Endothelial cell of umbilical vein (primary cell): Measurements from ENCODE around the gene ZNF316. TPM values are rescaled to one million over a fixed set of nuclear protein-coding genes. Genes with fewer than 3 reads are reported as not detected.

Source experiments
- BruUV-seq: library from RNA; stranded (reverse); fragments of 400-500 nt; replicated peaks from 2 replicates; lab custom pipeline; 2021; lab: Mats Ljungman, UMichigan
- CTCF ChIA-PET: fragments of 300-600, 350-600 bp; sonication (Branson Sonifier 250); formaldehyde crosslinking; loops from one replicate; lab custom pipeline; 2021; ENCODE audit warnings: antibody characterized with exemption, inconsistent platforms; lab: Charles Lee
- POLR2A ChIA-PET: fragments of 300-600, 350-600 bp; sonication (Branson Sonifier 250); formaldehyde crosslinking; loops from one replicate; lab custom pipeline; 2021; ENCODE audit warnings: antibody characterized with exemption, inconsistent platforms; lab: Charles Lee
- DNase-seq: peaks from one replicate; pipeline ENCODE4 v3.0.0-alpha.2; 2011; ENCODE audit warnings: low read depth, low spot score
- FAIRE-seq: peaks from 2 replicates; lab custom pipeline; 2011; peaks lifted over from hg19 to GRCh38; lab: Jason Lieb, UNC
- H2AFZ ChIP-seq: 2 replicates; pipeline ENCODE4 v1.6.0; 2012; ENCODE audit warnings: low read depth, low read length, control low read depth, inconsistent platforms
- H3K27ac ChIP-seq: 2 replicates; pipeline ENCODE4 v1.5.1; 2011; ENCODE audit warnings: low read depth, mild to moderate bottlenecking, control low read depth, low read length, moderate library complexity; ENCODE audit not compliant: insufficient read depth
- H3K27me3 ChIP-seq, 2 experiments: 2 replicates each; pipeline versions ENCODE4 v1.6.0 to v1.6.1; 2011; ENCODE audit warnings: low read length in 2 of 2, mixed read lengths in 1 of 2; ENCODE audit not compliant: control insufficient read depth in 2 of 2, insufficient read depth in 2 of 2
- H3K36me3 ChIP-seq, 2 experiments: 2 replicates in 1 of 2; 3 replicates in 1 of 2; pipeline ENCODE4 v1.5.1; 2011; ENCODE audit warnings: low read length in 2 of 2, mild to moderate bottlenecking in 1 of 2, moderate library complexity in 1 of 2; ENCODE audit not compliant: control insufficient read depth in 2 of 2, insufficient read depth in 2 of 2; ENCODE audit errors: extremely low read depth in 1 of 2
- H3K4me1 ChIP-seq: 3 replicates; pipeline ENCODE4 v1.5.1; 2011; ENCODE audit warnings: mild to moderate bottlenecking, low read length; ENCODE audit not compliant: control insufficient read depth, insufficient read depth; ENCODE audit errors: extremely low read depth
- H3K4me2 ChIP-seq: 2 replicates; pipeline ENCODE4 v1.6.1; 2011; ENCODE audit warnings: low read length, control low read depth, mixed read lengths; ENCODE audit not compliant: insufficient read depth
- H3K4me3 ChIP-seq, 3 experiments: fragments of 200-600 bp in 1 of 3; sonication (generic), shearing (Covaris generic) in 1 of 3; replicated peaks in 1 of 3; 2 replicates each; pipeline ENCODE4 v1.5.1; 2011 to 2016; ENCODE audit warnings: control low read depth in 3 of 3, low read length in 3 of 3, mild to moderate bottlenecking in 2 of 3, inconsistent platforms in 1 of 3, low read depth in 1 of 3, moderate library complexity in 1 of 3; ENCODE audit not compliant: insufficient read depth in 1 of 3
- H3K79me2 ChIP-seq: 2 replicates; pipeline ENCODE4 v1.6.0; 2012; ENCODE audit warnings: low read length, inconsistent platforms; ENCODE audit not compliant: control insufficient read depth, insufficient read depth
- H3K9ac ChIP-seq: replicated peaks from 2 replicates; pipeline ENCODE3; 2011; ENCODE audit warnings: low read length, control low read depth; ENCODE audit not compliant: insufficient read depth; ENCODE audit errors: extremely low read depth
- H3K9me1 ChIP-seq: replicated peaks from 3 replicates; pipeline ENCODE4 v1.6.0; 2011; ENCODE audit warnings: mild to moderate bottlenecking, low read length; ENCODE audit not compliant: control insufficient read depth, insufficient read depth; ENCODE audit errors: extremely low read depth
- H3K9me3 ChIP-seq: replicated peaks from 2 replicates; pipeline ENCODE4 v1.5.1; 2012; ENCODE audit warnings: low read length, inconsistent platforms; ENCODE audit not compliant: control insufficient read depth, insufficient read depth
- H4K20me1 ChIP-seq: replicated peaks from 2 replicates; pipeline ENCODE3; 2011; ENCODE audit warnings: mild to moderate bottlenecking, low read length; ENCODE audit not compliant: control insufficient read depth, insufficient read depth; ENCODE audit errors: extremely low read depth
- EZH2 ChIP-seq: IDR thresholded peaks from 2 replicates; pipeline ENCODE4 v1.6.1; 2012; ENCODE audit warnings: borderline replicate concordance, low read depth, mild to moderate bottlenecking, moderate library complexity, low read length, inconsistent platforms; ENCODE audit not compliant: severe bottlenecking
- FOS ChIP-seq: IDR thresholded peaks from 2 replicates; pipeline ENCODE4 v1.6.1; 2011; ENCODE audit warnings: mild to moderate bottlenecking, low read length, moderate library complexity, borderline replicate concordance; ENCODE audit not compliant: insufficient read depth
- GATA2 ChIP-seq: IDR thresholded peaks from 2 replicates; pipeline ENCODE4 v1.7.0; 2011; ENCODE audit warnings: low read depth, mild to moderate bottlenecking, moderate library complexity, mixed read lengths, low read length; ENCODE audit not compliant: insufficient read length, insufficient read depth
- JUN ChIP-seq: IDR thresholded peaks from 2 replicates; pipeline ENCODE4 v1.6.1; 2011; ENCODE audit warnings: borderline replicate concordance, low read depth; ENCODE audit not compliant: insufficient read length, insufficient read depth
- MYC ChIP-seq: IDR thresholded peaks from one replicate; pipeline ENCODE4 v1.6.1; 2011; ENCODE audit warnings: mild to moderate bottlenecking, low read depth, low read length
- POLR2A ChIP-seq: IDR thresholded peaks from 2 replicates; pipeline ENCODE4 v1.6.1; 2012; ENCODE audit warnings: low read depth, mild to moderate bottlenecking, control low read depth, low read length
- POLR2AphosphoS5 ChIP-seq: IDR thresholded peaks from 2 replicates; pipeline ENCODE4 v1.6.1; 2012; ENCODE audit warnings: low read depth, mild to moderate bottlenecking, control low read depth, low read length, moderate library complexity; ENCODE audit not compliant: insufficient read depth
- dilution Hi-C: fragments of 300-500 bp; cut with MboI; formaldehyde crosslinking; loops from one replicate; pipeline ENCODE4 v1.15.0; 2019; ENCODE audit warnings: low sequenced_read_pairs; ENCODE audit not compliant: extremely low pct_ligation_motif_present
- intact Hi-C: fragments of 100-400 bp; cut with micrococcal nuclease; formaldehyde crosslinking; loops from one replicate; pipeline ENCODE4 v1.10.0; 2022
- polyA plus RNA-seq, 4 experiments: library from polyadenylated mRNA; depleted of rRNA in 3 of 4; stranded (reverse) in 3 of 4; unstranded in 1 of 4; fragments of >200 nt; gene quantifications; 2 replicates each; pipeline versions ENCODE4 v1.2.1 to v1.2.3, GENCODE V29; 2011 to 2012; ENCODE audit warnings: missing spikeins in 1 of 4
- total RNA-seq: library from RNA; stranded (reverse); gene quantifications from 2 replicates; pipeline ENCODE4 v1.2.3, GENCODE V29; 2021
- TF ChIP-seq, protein P1 (sequence below): IDR thresholded peaks from 2 replicates; pipeline ENCODE4 v1.6.1; 2011; ENCODE audit not compliant: insufficient read depth, insufficient read length
- TF ChIP-seq, protein P2 (sequence below), 2 donors: IDR thresholded peaks; 1 replicate in 1 of 2; 2 replicates in 1 of 2; pipeline ENCODE4 v1.5.1; 2011; ENCODE audit warnings: low read length in 2 of 2, mild to moderate bottlenecking in 2 of 2, moderate library complexity in 2 of 2, control low read depth in 1 of 2, inconsistent platforms in 1 of 2, low read depth in 1 of 2; ENCODE audit not compliant: insufficient read depth in 1 of 2; ENCODE audit errors: extremely low read depth in 1 of 2

ZNF316 gene
- total and polyA plus RNA-seq, 2 donors (not counting 3 experiments of a cell fraction or from before 2014, with no cell fraction given): 7.7 to 23.8 TPM

DNA sequence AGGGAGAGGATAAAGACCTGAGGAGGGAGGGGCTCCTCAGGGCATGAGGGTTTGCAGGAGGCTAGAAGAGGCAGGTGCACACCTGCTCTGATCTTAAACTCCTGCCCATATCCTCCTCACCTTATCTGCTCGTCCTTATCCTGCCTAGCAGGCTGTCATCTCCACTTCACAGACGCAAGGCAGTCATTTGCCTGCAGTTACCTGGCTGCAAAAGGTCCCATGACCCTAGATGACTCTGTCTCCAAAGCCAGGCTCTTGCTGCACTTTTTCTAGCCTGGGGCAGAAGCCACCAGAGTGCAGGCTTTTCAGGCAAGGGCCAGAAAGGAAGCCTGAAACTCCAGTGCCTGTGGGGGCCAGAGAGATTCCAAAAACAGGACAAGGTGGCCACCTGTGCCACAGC is 23.4 kb upstream of the ZNF316 start:
- Histone ChIP-seq H3K4me1 (no peaks in the 10 kb centered on the region), H4K20me1 (no peaks in the 10 kb centered on the region), H3K4me3 (no peak overlapping the region), H3K9ac (no peak overlapping the region), H3K9me1 (no peaks in the 10 kb centered on the region), H3K27ac (no peak overlapping the region), H3K4me2 (no peak overlapping the region), H3K36me3 (no peaks in the 10 kb centered on the region), H2AFZ (no peak overlapping the region), H3K9me3 (no peaks in the 10 kb centered on the region), H3K79me2 (no peaks in the 10 kb centered on the region), H3K27me3 (peaks cover 18 to 24% of the 10 kb centered on the region in 2 experiments)
- no peak for DNase-seq
- intact Hi-C loops (no loop called here), dilution Hi-C loops (no loop called here)
- BruUV-seq: no TSS peak
- TF ChIP-seq EZH2: no peak
- no peak for TF ChIP-seq POLR2A
- no peak for TF ChIP-seq POLR2AphosphoS5
- no peak for TF ChIP-seq FOS
- TF ChIP-seq, protein P1, sequence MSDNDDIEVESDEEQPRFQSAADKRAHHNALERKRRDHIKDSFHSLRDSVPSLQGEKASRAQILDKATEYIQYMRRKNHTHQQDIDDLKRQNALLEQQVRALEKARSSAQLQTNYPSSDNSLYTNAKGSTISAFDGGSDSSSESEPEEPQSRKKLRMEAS: no peak
- no peak for TF ChIP-seq MYC
- no peak for TF ChIP-seq JUN
- TF ChIP-seq, protein P2, sequence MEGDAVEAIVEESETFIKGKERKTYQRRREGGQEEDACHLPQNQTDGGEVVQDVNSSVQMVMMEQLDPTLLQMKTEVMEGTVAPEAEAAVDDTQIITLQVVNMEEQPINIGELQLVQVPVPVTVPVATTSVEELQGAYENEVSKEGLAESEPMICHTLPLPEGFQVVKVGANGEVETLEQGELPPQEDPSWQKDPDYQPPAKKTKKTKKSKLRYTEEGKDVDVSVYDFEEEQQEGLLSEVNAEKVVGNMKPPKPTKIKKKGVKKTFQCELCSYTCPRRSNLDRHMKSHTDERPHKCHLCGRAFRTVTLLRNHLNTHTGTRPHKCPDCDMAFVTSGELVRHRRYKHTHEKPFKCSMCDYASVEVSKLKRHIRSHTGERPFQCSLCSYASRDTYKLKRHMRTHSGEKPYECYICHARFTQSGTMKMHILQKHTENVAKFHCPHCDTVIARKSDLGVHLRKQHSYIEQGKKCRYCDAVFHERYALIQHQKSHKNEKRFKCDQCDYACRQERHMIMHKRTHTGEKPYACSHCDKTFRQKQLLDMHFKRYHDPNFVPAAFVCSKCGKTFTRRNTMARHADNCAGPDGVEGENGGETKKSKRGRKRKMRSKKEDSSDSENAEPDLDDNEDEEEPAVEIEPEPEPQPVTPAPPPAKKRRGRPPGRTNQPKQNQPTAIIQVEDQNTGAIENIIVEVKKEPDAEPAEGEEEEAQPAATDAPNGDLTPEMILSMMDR (IDR thresholded peaks at IDR 0.05; ENCODE audit: extremely low read depth in 1 of 2, insufficient read depth in 1 of 2, low read depth in 1 of 2, low read length in 2 of 2): no peak
- no peak for TF ChIP-seq GATA2
- ChIA-PET CTCF (no interaction called here), POLR2A (no interaction called here)
- no peak for FAIRE-seq
